PC-3 (cell line): ENCODE data around the gene PIGP.

Experiments
- CTCF ChIP-seq: fragments of 300-600 bp; sonication (generic); conservative IDR thresholded peaks from 2 replicates; pipeline ENCODE4 v1.5.1; 2017; ENCODE audit warnings: antibody characterized with exemption, low read depth, mild to moderate bottlenecking, low read length
- EZH2 ChIP-seq: fragments of 300-600 bp; sonication (generic); IDR thresholded peaks from one replicate; pipeline ENCODE4 v1.6.1; 2017; ENCODE audit warnings: antibody characterized with exemption, mild to moderate bottlenecking, low read length; ENCODE audit not compliant: unreplicated experiment

GRCh38 chr21:37095821-37096220 is 22.9 kb upstream of the PIGP start:
- TF ChIP-seq CTCF, result no peak
- no peak for TF ChIP-seq EZH2
